GM19023 (cell line): ENCODE results near the gene APLP1.
"Not testable (repeated sequence)": the region's sequence is repeated elsewhere in the genome, so short reads cannot be mapped to it uniquely, and the experiment has no call there.

Source experiments
- ATAC-seq: cut with Tn5 transposase; IDR thresholded peaks from one replicate; pipeline ENCODE4 v1.9.1; 2021; ENCODE audit warnings: mild to moderate bottlenecking, moderate library complexity; ENCODE audit not compliant: unreplicated experiment

Gene APLP1

GRCh38 chr19:35903550-35904179 is 35.3 kb downstream of the APLP1 start:
- ATAC-seq = peak; percentile 45

GRCh38 chr19:35904311-35905068 is 36.1 kb downstream of the APLP1 start:
- ATAC-seq = no peak

GRCh38 chr19:35905178-35905727 is 36.9 kb downstream of the APLP1 start:
- ATAC-seq = no peak

GRCh38 chr19:35907377-35907745 is 39.0 kb downstream of the APLP1 start:
- ATAC-seq = no peak

GRCh38 chr19:35908010-35908441 is 39.7 kb downstream of the APLP1 start, which contains the start of gene TYROBP:
TSS of gene TYROBP (minus strand) at chr19:35908295. CDS start at chr19:35908228, 67 bp downstream.
- no peak for ATAC-seq

- no peak for ATAC-seq
These were observed 40.8 kb downstream of the APLP1 start for GRCh38 chr19:35908973-35909683.

- no peak for ATAC-seq
These were observed 41.3 kb downstream of the APLP1 start for GRCh38 chr19:35909684-35910035.

GRCh38 chr19:35910355-35910754 is 42.0 kb downstream of the APLP1 start:
- ATAC-seq = not testable (repeated sequence)

GRCh38 chr19:35911173-35911572 is 42.8 kb downstream of the APLP1 start:
- no peak for ATAC-seq

GRCh38 chr19:35911790-35912189 is 43.4 kb downstream of the APLP1 start:
- no peak for ATAC-seq

GRCh38 chr19:35913589-35913988 is 45.2 kb downstream of the APLP1 start:
- no peak for ATAC-seq

GRCh38 chr19:35915443-35915842 is 47.1 kb downstream of the APLP1 start:
- no peak for ATAC-seq

- ATAC-seq = no peak
These were observed 50.9 kb downstream of the APLP1 start for GRCh38 chr19:35919306-35919705.

GRCh38 chr19:35921012-35921411 is 52.6 kb downstream of the APLP1 start:
- ATAC-seq = no peak

- ATAC-seq = no peak
These were observed 57.1 kb downstream of the APLP1 start for GRCh38 chr19:35925501-35925900.

GRCh38 chr19:35928507-35928906 is 60.1 kb downstream of the APLP1 start:
- no peak for ATAC-seq
